GM21528 (cell line): Measurements from ENCODE around the gene COPS7A.
"Not testable (repeated sequence)": the region's sequence is repeated elsewhere in the genome, so short reads cannot be mapped to it uniquely, and the experiment has no call there.

Experiments
- ATAC-seq: cut with Tn5 transposase; IDR thresholded peaks from one replicate; pipeline ENCODE4 v1.9.1; 2021; ENCODE audit warnings: mild to moderate bottlenecking, moderate library complexity; ENCODE audit not compliant: unreplicated experiment, low FRiP score

Gene COPS7A

GRCh38 chr12:6701078-6701768, 22.6 kb upstream of the COPS7A start:
- ATAC-seq: no peak

- ATAC-seq: no peak
Observed at GRCh38 chr12:6703631-6704030, 20.2 kb upstream of the COPS7A start.

DNA sequence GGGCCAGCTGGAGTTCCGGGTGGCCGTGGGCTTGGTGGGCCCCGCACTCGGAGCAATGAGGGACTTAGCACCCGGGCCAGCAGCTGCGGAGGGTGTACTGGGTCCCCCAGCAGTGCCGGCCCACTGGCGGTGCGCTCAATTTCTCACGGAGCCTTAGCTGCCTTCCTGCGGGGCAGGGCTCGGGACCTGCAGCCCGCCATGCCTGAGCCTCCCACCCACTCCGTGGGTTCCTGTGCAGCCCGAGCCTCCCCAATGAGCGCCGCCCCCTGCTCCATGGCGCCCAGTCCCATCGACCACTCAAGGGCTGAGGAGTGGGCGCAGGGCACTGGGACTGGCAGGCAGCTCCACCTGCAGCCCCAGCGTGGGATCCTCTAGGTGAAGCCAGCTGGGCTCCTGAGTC, 15.5 kb upstream of the COPS7A start:
- ATAC-seq: not testable (repeated sequence)

- no peak for ATAC-seq
Observed at GRCh38 chr12:6708960-6709394, 14.9 kb upstream of the COPS7A start.

DNA sequence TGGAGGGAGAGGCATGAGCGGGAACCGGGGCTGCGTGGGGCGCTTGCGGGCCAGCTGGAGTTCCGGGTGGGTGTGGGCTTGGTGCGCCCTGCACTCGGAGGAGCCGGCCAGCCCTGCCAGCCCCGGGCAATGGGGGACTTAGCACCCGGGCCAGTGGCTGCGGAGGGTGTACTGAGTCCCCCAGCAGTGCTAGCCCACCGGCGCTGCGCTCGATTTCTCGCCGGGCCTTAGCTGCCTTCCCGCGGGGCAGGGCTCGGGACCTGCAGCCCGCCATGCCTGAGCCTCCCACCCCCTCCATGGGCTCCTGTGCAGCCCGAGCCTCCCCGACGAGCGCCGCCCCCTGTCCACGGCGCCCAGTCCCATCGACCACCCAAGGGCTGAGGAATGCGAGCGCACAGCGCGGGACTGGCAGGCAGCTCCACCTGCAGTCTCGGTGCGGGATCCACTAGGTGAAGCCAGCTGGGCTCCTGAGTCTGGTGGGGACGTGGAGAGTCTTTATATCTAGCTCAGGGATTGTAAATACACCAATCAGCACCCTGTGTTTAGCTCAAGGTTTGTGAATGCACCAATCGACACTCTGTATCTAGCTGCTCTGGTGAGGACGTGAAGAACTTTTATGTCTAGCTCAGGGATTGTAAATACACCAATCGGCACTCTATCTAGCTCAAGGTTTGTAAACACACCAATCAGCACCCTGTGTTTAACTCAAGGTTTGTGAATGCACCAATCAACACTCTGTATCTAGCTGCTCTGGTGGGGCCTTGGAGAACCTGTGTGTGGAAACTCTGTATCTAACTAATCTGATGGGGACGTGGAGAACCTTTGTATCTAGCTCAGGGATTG, 7.6 kb upstream of the COPS7A start:
- ATAC-seq: not testable (repeated sequence)

- ATAC-seq: no peak
Observed at GRCh38 chr12:6716874-6717437, 6.9 kb upstream of the COPS7A start.

- ATAC-seq: no peak
Observed at GRCh38 chr12:6722863-6723262, 983 bp upstream of the COPS7A start.

GRCh38 chr12:6724409-6724797, 557 bp downstream of the COPS7A start:
- peak; percentile 33 for ATAC-seq

DNA sequence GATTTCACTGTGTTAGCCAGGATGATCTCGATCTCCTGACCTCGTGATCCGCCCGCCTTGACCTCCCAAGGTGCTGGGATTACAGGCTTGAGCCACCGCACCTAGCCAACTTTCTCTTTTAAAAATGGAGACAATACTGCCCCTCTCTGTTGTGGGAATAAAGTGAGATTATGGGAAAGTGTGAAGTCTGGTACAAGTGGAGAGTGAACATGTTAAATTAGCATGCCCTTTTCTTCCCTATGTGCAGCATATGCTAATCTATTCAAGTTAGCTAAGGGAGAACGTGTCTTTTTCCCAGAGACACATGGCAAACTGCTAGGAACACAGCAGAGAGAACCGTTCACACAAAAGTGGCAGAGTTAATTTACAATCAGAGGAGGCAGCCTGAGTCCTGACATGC, 1.5 kb downstream of the COPS7A start:
- no peak for ATAC-seq

DNA sequence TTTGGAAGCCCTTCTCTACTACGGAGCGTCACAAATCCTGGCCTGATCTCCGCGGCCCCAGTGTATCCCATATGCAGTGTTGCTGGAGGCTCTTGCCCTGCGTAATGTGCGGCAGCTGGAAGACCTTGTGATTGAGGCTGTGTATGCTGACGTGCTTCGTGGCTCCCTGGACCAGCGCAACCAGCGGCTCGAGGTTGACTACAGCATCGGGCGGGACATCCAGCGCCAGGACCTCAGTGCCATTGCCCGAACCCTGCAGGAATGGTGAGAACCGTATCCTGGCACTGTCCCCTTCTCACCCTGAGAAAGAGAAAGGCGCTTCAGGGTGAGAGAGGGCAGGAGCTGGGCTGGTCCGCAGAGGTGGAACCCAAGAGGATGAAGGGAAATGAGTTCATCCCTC, 5.3 kb downstream of the COPS7A start:
- ATAC-seq: no peak

DNA sequence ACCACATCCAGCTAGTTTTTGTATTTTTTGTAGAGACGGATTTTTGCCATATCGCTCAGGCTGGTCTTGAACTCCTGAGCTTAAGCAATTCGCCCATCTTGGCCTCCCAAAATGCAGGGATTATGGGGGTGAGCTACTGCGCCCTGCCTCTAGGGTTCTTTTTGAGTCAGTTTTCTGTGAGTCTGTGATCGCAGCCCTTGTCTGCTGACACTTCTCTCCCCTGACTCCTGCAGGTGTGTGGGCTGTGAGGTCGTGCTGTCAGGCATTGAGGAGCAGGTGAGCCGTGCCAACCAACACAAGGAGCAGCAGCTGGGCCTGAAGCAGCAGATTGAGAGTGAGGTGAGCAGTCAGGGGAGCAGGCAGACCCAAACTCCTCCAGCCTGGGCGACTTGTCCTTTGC, 6.3 kb downstream of the COPS7A start:
- no peak for ATAC-seq

DNA sequence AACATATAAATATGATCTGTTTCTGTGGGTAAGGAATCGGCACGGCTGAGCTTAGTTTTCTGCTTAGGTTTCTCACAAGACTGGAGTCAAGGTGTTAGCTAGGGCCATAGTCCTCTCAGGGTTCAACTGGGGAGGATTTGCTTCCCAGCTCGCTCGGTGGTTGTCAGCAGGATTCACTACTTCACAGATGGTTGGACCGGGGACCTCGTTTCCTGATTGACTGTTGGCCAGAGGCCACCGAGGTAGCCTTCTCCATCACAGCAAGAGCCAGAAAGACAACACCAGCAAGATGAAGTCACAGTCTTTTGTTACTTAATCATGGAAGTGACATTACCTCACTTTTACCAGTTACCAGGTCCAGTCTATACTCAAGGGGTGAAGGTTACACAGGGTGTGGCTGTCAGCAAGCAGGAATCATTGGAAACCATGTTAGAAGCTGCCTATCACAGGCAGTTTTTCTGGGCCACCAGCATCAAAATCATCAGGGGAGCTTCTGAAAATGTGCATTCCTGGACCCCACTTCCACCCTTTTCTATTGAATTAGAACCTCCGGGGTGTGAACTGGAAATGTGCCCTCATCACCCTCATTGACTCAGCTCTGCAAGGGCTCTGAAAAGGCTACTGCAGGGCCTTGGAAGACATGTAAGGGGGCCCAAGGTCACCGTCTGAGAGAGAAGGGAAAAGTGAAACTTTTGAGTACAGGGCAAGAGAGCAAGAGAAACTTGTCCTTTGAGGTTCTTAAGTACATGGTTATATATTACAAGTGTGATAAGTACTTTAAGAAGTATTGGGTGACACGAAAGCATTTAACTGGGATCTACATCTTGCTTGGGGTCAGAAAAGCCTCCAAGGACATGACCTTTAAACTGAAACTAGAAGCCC, 10.9 kb downstream of the COPS7A start:
- ATAC-seq: no peak

GRCh38 chr12:6735448-6736191, 11.8 kb downstream of the COPS7A start:
- ATAC-seq: no peak

DNA sequence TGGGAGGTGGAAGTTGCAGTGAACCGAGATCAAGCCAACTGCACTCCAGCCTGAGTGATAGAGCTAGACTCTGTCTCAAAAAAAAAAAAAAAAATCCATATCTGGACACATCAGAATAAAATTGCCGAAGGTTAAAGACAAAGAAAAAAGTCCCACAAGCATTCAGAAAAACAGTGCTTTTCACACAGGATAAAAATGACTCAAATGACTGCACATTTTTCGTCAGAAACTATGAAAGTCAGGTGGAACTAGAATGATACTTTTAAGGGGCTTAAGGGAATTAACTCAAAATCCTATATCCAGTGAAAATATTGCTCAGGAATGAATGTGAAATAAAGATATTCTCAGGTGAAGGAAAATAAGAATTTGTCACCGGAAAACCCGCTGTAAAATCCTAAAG, 12.9 kb downstream of the COPS7A start:
- ATAC-seq: no peak

DNA sequence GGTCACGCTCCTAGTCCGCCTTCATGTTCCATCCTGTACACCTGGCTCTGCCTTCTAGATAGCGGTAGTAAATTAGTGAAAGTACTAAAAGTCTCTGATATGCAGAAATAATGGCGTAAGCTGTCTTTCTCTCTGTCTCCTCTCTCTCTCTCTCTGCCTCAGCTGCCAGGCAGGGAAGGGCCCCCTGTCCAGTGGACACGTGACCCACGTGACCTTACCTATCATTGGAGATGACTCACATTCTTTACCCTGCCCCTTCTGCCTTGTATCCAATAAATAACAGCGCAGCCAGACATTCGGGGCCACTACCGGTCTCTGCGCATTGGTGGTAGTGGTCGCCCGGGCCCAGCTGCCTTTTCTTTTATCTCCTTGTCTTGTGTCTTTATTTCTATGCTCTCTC, 18.2 kb downstream of the COPS7A start:
- not testable (repeated sequence) for ATAC-seq

DNA sequence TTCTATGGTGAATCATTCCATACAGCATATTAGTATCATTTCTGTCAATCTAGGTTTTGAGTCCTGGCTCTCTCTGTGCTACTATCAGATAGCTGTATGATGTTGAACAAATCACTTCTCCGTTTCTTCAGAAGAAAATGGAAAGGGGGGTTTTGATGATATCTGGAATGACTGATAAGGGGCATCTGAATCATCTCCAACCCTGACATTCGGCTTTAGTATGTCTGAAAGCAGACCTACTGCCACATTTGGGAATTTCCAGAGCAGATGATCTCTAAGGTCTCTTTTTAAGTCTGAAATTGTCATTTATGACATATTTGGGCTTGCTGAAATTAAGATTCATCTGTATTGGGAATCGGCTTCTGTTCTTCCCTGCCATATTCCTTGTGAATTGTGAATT, 19.0 kb downstream of the COPS7A start:
- no peak for ATAC-seq

DNA sequence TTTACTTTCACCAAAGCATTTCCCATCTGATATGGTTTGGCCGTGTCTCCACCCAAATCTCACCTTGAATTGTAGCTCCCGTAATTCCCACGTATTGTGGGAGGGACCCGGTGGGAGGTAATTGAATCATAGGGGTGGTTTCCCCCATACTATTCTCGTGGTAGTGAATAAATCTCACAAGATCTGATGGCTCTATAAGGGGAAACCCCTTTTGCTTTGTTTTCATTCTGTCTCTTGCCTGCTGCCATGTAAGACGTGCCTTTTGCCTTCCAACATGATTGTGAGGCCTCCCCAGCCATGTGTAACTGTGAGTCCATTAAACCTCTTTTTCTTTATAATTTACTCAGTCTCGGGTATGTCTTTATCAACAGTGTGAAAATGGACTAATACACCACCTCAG, 19.5 kb downstream of the COPS7A start:
- not testable (repeated sequence) for ATAC-seq

GRCh38 chr12:6745741-6746525, 22.1 kb downstream of the COPS7A start:
- no peak for ATAC-seq

DNA sequence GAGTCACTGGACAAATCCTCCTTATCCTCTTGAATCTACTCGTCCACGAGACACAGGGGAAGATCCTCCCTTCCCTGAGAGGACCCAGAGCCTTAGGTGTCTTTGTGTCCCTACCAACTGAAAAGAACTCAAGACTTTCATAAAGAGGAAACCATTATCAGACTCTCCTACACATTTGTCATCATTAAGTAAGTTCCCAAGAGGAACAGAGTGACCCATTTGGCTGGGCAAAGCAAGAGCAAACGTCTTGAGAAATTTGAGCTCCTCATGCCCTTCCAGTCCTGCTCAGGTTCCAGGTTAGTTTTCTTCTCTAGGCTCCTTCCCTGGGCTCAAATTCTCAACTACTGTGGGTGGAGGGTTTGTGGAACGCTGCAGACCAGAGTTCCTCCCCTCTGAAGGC, 23.4 kb downstream of the COPS7A start:
- ATAC-seq: no peak
